Kidney epithelial cell (primary cell): Measurements from ENCODE around the gene NAPA. TPM values are rescaled to one million over a fixed set of nuclear protein-coding genes. Genes with fewer than 3 reads are reported as not detected.

ENCODE experiments used
- DNase-seq: peaks from one replicate; pipeline ENCODE4 v3.0.0-alpha.2; 2010; ENCODE audit warnings: low read depth
- H3K27me3 ChIP-seq: 2 replicates; pipeline ENCODE4 v1.6.0; 2011; ENCODE audit warnings: low read length; ENCODE audit not compliant: control insufficient read depth, insufficient read depth
- H3K36me3 ChIP-seq: 2 replicates; pipeline ENCODE4 v1.5.1; 2011; ENCODE audit warnings: low read length; ENCODE audit not compliant: control insufficient read depth, insufficient read depth
- H3K4me3 ChIP-seq: 2 replicates; pipeline ENCODE4 v1.5.1; 2011; ENCODE audit warnings: low read depth, mild to moderate bottlenecking, control low read depth, low read length
- CTCF ChIP-seq: IDR thresholded peaks from 2 replicates; pipeline ENCODE4 v1.5.1; 2011; ENCODE audit warnings: mild to moderate bottlenecking, moderate library complexity, low read length, control low read depth, inconsistent platforms; ENCODE audit not compliant: insufficient read depth, poor library complexity, severe bottlenecking
- total RNA-seq: library from RNA; depleted of rRNA; stranded (reverse); fragments of >200 nt; gene quantifications from 2 replicates; pipeline ENCODE4 v1.2.3, GENCODE V29; 2015

NAPA gene
- total RNA-seq, 1 donor from 2014 or later, result 127 TPM

- DNase-seq, result no peak
These were observed 6.8 kb upstream of the NAPA start for GRCh38 chr19:47521473-47522180.

GRCh38 chr19:47520839-47521238 is 6.0 kb upstream of the NAPA start:
- no peak for TF ChIP-seq CTCF

More at GRCh38 chr19:47521473-47522180, 6.8 kb upstream of the NAPA start:
- Histone ChIP-seq H3K4me3 (no peak overlapping the region), H3K27me3 (peaks cover 9% of the 10 kb centered on the region), H3K36me3 (no peaks in the 10 kb centered on the region)
- no peak for TF ChIP-seq CTCF

DNA sequence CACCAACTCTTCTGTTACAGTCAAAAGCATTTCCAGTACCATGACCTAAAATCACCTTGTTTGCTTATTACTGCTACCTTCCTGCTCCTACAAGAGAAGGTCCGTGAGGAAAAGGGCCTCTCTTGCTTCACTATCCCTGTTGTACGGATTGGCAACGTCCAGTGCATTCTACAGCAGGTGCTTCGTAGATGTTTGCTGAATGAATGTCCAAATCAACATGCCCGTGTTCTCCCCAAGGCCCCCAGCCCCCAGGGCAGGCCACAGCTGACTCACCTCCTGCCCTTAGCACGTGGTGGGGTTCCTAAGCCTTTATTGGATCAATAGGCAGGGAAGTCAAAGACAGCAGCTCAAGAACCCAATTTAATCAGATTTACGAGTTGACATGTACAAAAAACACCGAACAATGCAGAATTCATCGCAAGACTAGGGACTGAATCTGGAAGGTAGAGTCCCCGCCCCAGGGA is 5.5 kb upstream of the NAPA start:
- TF ChIP-seq CTCF, result no peak
- Histone ChIP-seq H3K36me3 (no peaks in the 10 kb centered on the region), H3K4me3 (no peak overlapping the region), H3K27me3 (peaks cover 9% of the 10 kb centered on the region)
- DNase-seq, result no peak

More at GRCh38 chr19:47520839-47521238, 6.0 kb upstream of the NAPA start:
- DNase-seq, result no peak
- no peaks in the 10 kb centered on the region for H3K36me3 ChIP-seq
- H3K27me3 ChIP-seq, result peaks cover 9% of the 10 kb centered on the region
- H3K4me3 ChIP-seq, result no peak overlapping the region

GRCh38 chr19:47518854-47519253 is 4.0 kb upstream of the NAPA start:
- Histone ChIP-seq H3K4me3 (no peak overlapping the region), H3K27me3 (peaks cover 9% of the 10 kb centered on the region), H3K36me3 (no peaks in the 10 kb centered on the region)
- DNase-seq, result no peak
- TF ChIP-seq CTCF, result no peak

GRCh38 chr19:47518139-47518538 is 3.3 kb upstream of the NAPA start:
- H3K36me3 ChIP-seq, result no peaks in the 10 kb centered on the region
- DNase-seq, result no peak
- TF ChIP-seq CTCF, result no peak
- H3K4me3 ChIP-seq, result no peak overlapping the region
- H3K27me3 ChIP-seq, result peaks cover 6% of the 10 kb centered on the region

GRCh38 chr19:47514151-47514868 is 553 bp downstream of the NAPA start:
- TF ChIP-seq CTCF, result no peak

More at GRCh38 chr19:47514151-47514868, 553 bp downstream of the NAPA start:
- DNase-seq, result no peak
- H3K27me3 ChIP-seq, result peaks cover 2% of the 10 kb centered on the region
- no peaks in the 10 kb centered on the region for H3K36me3 ChIP-seq
- peak overlapping the region; percentile 93 for H3K4me3 ChIP-seq
